H9 (cell line): ENCODE results near the gene AIFM3. TPM values are rescaled to one million over a fixed set of nuclear protein-coding genes. Genes with fewer than 3 reads are reported as not detected.

Experiments used
- DNase-seq: peaks from one replicate; pipeline ENCODE4 v3.0.0-alpha.2; 2017
- H2AFZ ChIP-seq: one replicate; pipeline ENCODE4 v1.6.1; 2013; ENCODE audit warnings: mild to moderate bottlenecking, low read length, control low read depth, moderate library complexity
- H2AK5ac ChIP-seq: 2 replicates; pipeline ENCODE4 v1.6.1; 2013; ENCODE audit warnings: low read length, control low read depth, mixed read lengths; ENCODE audit not compliant: insufficient read length
- H2BK120ac ChIP-seq: one replicate; pipeline ENCODE4 v1.6.1; 2013; ENCODE audit warnings: low read depth, mild to moderate bottlenecking, low read length, control low read depth, inconsistent platforms; ENCODE audit not compliant: poor library complexity, severe bottlenecking
- H2BK12ac ChIP-seq: 2 replicates; pipeline ENCODE4 v1.6.1; 2013; ENCODE audit warnings: low read length, control low read depth, mixed read lengths, low read depth; ENCODE audit not compliant: insufficient read length
- H2BK15ac ChIP-seq: 2 replicates; pipeline ENCODE4 v1.6.1; 2013; ENCODE audit warnings: low read depth, low read length, control low read depth
- H2BK20ac ChIP-seq: one replicate; pipeline ENCODE4 v1.6.1; 2013; ENCODE audit warnings: low read depth, mild to moderate bottlenecking, low read length, control low read depth, inconsistent platforms; ENCODE audit not compliant: poor library complexity, severe bottlenecking
- H2BK5ac ChIP-seq: 2 replicates; pipeline ENCODE4 v1.6.1; 2013; ENCODE audit warnings: low read length, control low read depth, mixed read lengths; ENCODE audit not compliant: insufficient read length
- H3K14ac ChIP-seq: 2 replicates; pipeline ENCODE4 v1.6.1; 2013; ENCODE audit warnings: low read length, control low read depth; ENCODE audit not compliant: insufficient read depth
- H3K18ac ChIP-seq: 2 replicates; pipeline ENCODE4 v1.6.1; 2013; ENCODE audit warnings: low read depth, mild to moderate bottlenecking, mixed read lengths, low read length, control low read depth; ENCODE audit not compliant: insufficient read length
- H3K23ac ChIP-seq: 2 replicates; pipeline ENCODE4 v1.6.1; 2013; ENCODE audit warnings: low read length, control low read depth, mixed read lengths, low read depth; ENCODE audit not compliant: insufficient read length
- H3K23me2 ChIP-seq: 2 replicates; pipeline ENCODE4 v1.6.1; 2013; ENCODE audit warnings: low read depth, mild to moderate bottlenecking, mixed read lengths, low read length, control low read depth; ENCODE audit not compliant: insufficient read length, poor library complexity, severe bottlenecking
- H3K27ac ChIP-seq: 2 replicates; pipeline ENCODE4 v1.5.1; 2013; ENCODE audit warnings: low read length, control low read depth, mixed read lengths, low read depth; ENCODE audit not compliant: insufficient read length
- H3K27me3 ChIP-seq: 2 replicates; pipeline ENCODE4 v1.6.1; 2013; ENCODE audit warnings: low read length, control low read depth, inconsistent platforms; ENCODE audit not compliant: insufficient read depth
- H3K4ac ChIP-seq: 2 replicates; pipeline ENCODE4 v1.6.1; 2013; ENCODE audit warnings: low read depth, mild to moderate bottlenecking, control low read depth, inconsistent platforms, low read length, moderate library complexity
- H3K4me1 ChIP-seq: 2 replicates; pipeline ENCODE4 v1.6.1; 2013; ENCODE audit warnings: low read length, control low read depth, inconsistent platforms; ENCODE audit not compliant: insufficient read depth
- H3K4me2 ChIP-seq: 2 replicates; pipeline ENCODE4 v1.6.1; 2013; ENCODE audit warnings: low read length, control low read depth, mixed read lengths; ENCODE audit not compliant: insufficient read length, insufficient read depth
- H3K56ac ChIP-seq: 2 replicates; pipeline ENCODE4 v1.6.1; 2013; ENCODE audit warnings: low read depth, mild to moderate bottlenecking, mixed read lengths, low read length, control low read depth; ENCODE audit not compliant: insufficient read length
- H3K79me1 ChIP-seq: 2 replicates; pipeline ENCODE4 v1.6.1; 2013; ENCODE audit warnings: low read depth, mild to moderate bottlenecking, moderate library complexity, low read length, control low read depth, inconsistent platforms; ENCODE audit not compliant: insufficient read depth, poor library complexity, severe bottlenecking
- H3K79me2 ChIP-seq: 2 replicates; pipeline ENCODE4 v1.6.1; 2013; ENCODE audit warnings: low read length, control low read depth, inconsistent platforms; ENCODE audit not compliant: insufficient read depth
- H3K9ac ChIP-seq: 2 replicates; pipeline ENCODE4 v1.6.1; 2013; ENCODE audit warnings: low read length, control low read depth, mixed read lengths; ENCODE audit not compliant: insufficient read length; ENCODE audit errors: extremely low read depth
- H3K9me3 ChIP-seq: one replicate; pipeline ENCODE4 v1.6.1; 2013; ENCODE audit warnings: low read depth, low read length, inconsistent platforms; ENCODE audit not compliant: control insufficient read depth
- H3T11ph ChIP-seq: one replicate; pipeline ENCODE4 v1.6.1; 2013; ENCODE audit warnings: mild to moderate bottlenecking, low read length, control low read depth, inconsistent platforms
- H4K20me1 ChIP-seq: one replicate; pipeline ENCODE4 v1.6.1; 2013; ENCODE audit not compliant: control insufficient read depth, insufficient read length, insufficient read depth
- H4K5ac ChIP-seq: 2 replicates; pipeline ENCODE4 v1.6.1; 2013; ENCODE audit warnings: low read depth, mild to moderate bottlenecking, mixed read lengths, low read length, control low read depth; ENCODE audit not compliant: insufficient read length
- H4K8ac ChIP-seq: replicated peaks from 2 replicates; pipeline ENCODE4 v1.6.1; 2013; ENCODE audit warnings: low read length, control low read depth, mixed read lengths, low read depth; ENCODE audit not compliant: insufficient read length
- H4K91ac ChIP-seq: 2 replicates; pipeline ENCODE4 v1.6.1; 2013; ENCODE audit warnings: low read depth, mild to moderate bottlenecking, moderate library complexity, mixed read lengths, low read length, control low read depth; ENCODE audit not compliant: insufficient read length
- H3K27ac Mint-ChIP-seq, 3 experiments: 2 replicates in 2 of 3; 3 replicates in 1 of 3; pipeline ENCODE4 v1.8.0; 2020 to 2021; ENCODE audit warnings: mixed read lengths in 3 of 3, mild to moderate bottlenecking in 1 of 3, moderate library complexity in 1 of 3
- H3K27me3 Mint-ChIP-seq: 2 replicates; pipeline ENCODE4 v1.8.0; 2021; ENCODE audit warnings: low read depth, mild to moderate bottlenecking, moderate library complexity, mixed read lengths
- H3K36me3 Mint-ChIP-seq, 3 experiments: 2 replicates in 2 of 3; 3 replicates in 1 of 3; pipeline ENCODE4 v1.8.0; 2020 to 2021; ENCODE audit warnings: low read depth in 3 of 3, mixed read lengths in 3 of 3; ENCODE audit not compliant: insufficient read depth in 1 of 3
- H3K4me1 Mint-ChIP-seq, 2 experiments: 2 replicates each; pipeline ENCODE4 v1.8.0; 2020; ENCODE audit warnings: mixed read lengths in 2 of 2
- H3K4me3 Mint-ChIP-seq, 2 experiments: 2 replicates in 1 of 2; 3 replicates in 1 of 2; pipeline ENCODE4 v1.8.0; 2020 to 2021; ENCODE audit warnings: mild to moderate bottlenecking in 2 of 2, mixed read lengths in 2 of 2, moderate library complexity in 1 of 2
- H3K9me3 Mint-ChIP-seq, 2 experiments: 2 replicates in 1 of 2; 3 replicates in 1 of 2; pipeline ENCODE4 v1.8.0; 2020; ENCODE audit warnings: mild to moderate bottlenecking in 2 of 2, mixed read lengths in 2 of 2, moderate library complexity in 1 of 2
- WGBS: extraction: QIAGEN DNeasy Blood & Tissue Kit; methylation state at CpG from one replicate; pipeline ENCODE4 v1.1.7; 2013; ENCODE audit warnings: missing lambda C conversion rate, low lambda C conversion rate, mixed read lengths; ENCODE audit not compliant: insufficient read length; ENCODE audit errors: extremely low coverage; 5-methylcytosine and 5-hydroxymethylcytosine counted together
- total RNA-seq: library from RNA; stranded (reverse); gene quantifications from 2 replicates; pipeline ENCODE4 v1.2.1, GENCODE V29; 2021
- TF ChIP-seq, protein P1 (sequence below): fragments of 200-600 bp; sonication (generic); conservative IDR thresholded peaks from 3 replicates; pipeline ENCODE4 v1.8.0; 2021; ENCODE audit warnings: antibody characterized with exemption, mild to moderate bottlenecking

The AIFM3 gene
- total RNA-seq, 1 experiment from 2014 or later: 1.9 TPM

GRCh38 chr22:20963201-20964052, 3.6 kb upstream of the AIFM3 start:
- H3K9me3 ChIP-seq: no peaks in the 10 kb centered on the region
- no peak overlapping the region for H3K56ac ChIP-seq
- no peaks in the 10 kb centered on the region for H3K9me3 Mint-ChIP-seq
- H3K4me3 Mint-ChIP-seq: peak overlapping the region in 1 of 2 experiments; percentile 57; a peak in 2 of 5 replicates
- H3K23ac ChIP-seq: no peak overlapping the region
- no peak overlapping the region for H3K9ac ChIP-seq
- no peak overlapping the region for H2BK12ac ChIP-seq
- H3T11ph ChIP-seq: no peak overlapping the region
- H3K14ac ChIP-seq: no peak overlapping the region
- peaks cover 18 to 20% of the 10 kb centered on the region in 2 experiments for H3K4me1 Mint-ChIP-seq
- DNase-seq: no peak
- H3K23me2 ChIP-seq: no peaks in the 10 kb centered on the region
- H3K36me3 Mint-ChIP-seq: no peaks in the 10 kb centered on the region
- no peak overlapping the region for H4K5ac ChIP-seq
- no peaks in the 10 kb centered on the region; the same call in 1 of the 2 replicates for H3K4me1 ChIP-seq
- no peak overlapping the region for H4K91ac ChIP-seq
- H2BK15ac ChIP-seq: no peak overlapping the region
- no peak overlapping the region for H3K18ac ChIP-seq
- no peak overlapping the region for H2BK120ac ChIP-seq
- no peak overlapping the region for H3K27ac ChIP-seq
- no peaks in the 10 kb centered on the region for H4K20me1 ChIP-seq
- no peak overlapping the region for H3K4ac ChIP-seq
- TF ChIP-seq, protein P1, sequence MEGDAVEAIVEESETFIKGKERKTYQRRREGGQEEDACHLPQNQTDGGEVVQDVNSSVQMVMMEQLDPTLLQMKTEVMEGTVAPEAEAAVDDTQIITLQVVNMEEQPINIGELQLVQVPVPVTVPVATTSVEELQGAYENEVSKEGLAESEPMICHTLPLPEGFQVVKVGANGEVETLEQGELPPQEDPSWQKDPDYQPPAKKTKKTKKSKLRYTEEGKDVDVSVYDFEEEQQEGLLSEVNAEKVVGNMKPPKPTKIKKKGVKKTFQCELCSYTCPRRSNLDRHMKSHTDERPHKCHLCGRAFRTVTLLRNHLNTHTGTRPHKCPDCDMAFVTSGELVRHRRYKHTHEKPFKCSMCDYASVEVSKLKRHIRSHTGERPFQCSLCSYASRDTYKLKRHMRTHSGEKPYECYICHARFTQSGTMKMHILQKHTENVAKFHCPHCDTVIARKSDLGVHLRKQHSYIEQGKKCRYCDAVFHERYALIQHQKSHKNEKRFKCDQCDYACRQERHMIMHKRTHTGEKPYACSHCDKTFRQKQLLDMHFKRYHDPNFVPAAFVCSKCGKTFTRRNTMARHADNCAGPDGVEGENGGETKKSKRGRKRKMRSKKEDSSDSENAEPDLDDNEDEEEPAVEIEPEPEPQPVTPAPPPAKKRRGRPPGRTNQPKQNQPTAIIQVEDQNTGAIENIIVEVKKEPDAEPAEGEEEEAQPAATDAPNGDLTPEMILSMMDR: no peak
- H3K4me2 ChIP-seq: no peak overlapping the region
- H4K8ac ChIP-seq: no peak overlapping the region
- WGBS: no CpG with 5 or more reads among the region's 7 CpGs
- no peak overlapping the region for H2AFZ ChIP-seq
- no peak overlapping the region for H2BK5ac ChIP-seq
- H3K27me3 ChIP-seq: peaks cover 27% of the 10 kb centered on the region; the same call in 1 of the 2 replicates
- no peak overlapping the region for H2BK20ac ChIP-seq
- H2AK5ac ChIP-seq: no peak overlapping the region
- no peaks in the 10 kb centered on the region for H3K79me1 ChIP-seq
- H3K79me2 ChIP-seq: no peaks in the 10 kb centered on the region
- no peak overlapping the region for H3K27ac Mint-ChIP-seq
- peaks cover 72% of the 10 kb centered on the region for H3K27me3 Mint-ChIP-seq
